NK-92 (cell line): ENCODE measurements around the gene DLGAP5.

ENCODE experiments used
- DNase-seq: peaks from one replicate; lab custom pipeline; 2025; ENCODE audit not compliant: unreplicated experiment; lab: John Stamatoyannopoulos, UW

Gene DLGAP5

DNA sequence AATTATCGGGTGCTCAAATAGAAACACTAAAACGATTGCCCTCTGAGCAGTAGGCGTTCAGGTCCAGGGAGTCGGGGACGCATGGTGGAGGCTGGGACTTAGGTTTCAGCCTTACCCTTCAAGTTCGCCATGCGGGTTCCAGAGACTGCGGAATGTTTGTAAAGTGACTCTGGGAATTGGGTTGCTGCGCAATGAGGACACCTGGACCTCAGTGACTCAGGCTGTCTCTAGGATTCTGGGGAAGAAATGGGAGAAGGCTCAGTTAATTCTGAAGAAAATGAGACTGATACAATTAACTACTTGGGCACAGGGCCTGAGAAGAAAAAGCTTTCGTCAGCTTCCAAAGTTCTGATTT, 61.2 kb downstream of the DLGAP5 start:
- no peak for DNase-seq

DNA sequence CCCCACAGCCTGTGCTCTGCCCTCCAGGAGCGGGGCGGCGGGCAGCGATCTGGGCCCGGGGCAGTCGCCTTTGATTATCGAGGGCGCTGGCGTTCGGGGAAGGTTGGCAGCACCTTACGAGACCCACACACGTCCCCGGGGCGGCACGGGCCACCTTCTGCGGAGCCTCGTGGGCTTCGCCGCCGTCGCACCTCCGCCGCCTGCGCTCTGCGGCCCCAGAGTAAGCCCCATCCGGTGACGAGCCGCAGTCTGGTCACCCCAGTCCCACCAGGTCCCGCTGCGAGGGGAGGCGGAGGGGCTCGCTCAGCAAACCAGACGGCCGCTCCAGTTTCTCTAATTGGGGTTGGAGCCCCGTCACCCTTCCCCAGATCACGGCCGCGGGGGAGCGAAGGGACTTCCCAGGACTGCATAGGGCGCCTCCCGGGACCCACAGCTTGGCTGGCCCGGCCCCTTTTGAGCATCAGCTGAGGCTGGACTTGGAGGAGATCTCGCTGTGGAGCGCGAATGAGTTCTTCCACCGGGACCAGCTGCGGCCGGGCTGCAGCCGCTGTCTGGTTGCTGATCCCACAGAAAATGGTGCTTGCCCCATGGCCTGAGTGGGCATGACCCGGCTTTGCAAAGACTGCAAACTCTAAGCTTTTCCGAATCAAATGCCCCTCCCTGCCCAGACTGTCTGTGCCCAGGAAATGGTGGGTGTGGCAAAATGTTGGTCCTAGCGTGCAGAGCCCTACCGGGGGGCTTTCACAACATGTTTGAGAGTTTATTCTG, 61.8 kb downstream of the DLGAP5 start:
- no peak for DNase-seq

GRCh38 chr14:55129086-55129427, 62.3 kb downstream of the DLGAP5 start, which contains the start of gene LGALS3:
LGALS3 (plus strand) TSS chr14:55129252; CDS start chr14:55137374, 8,122 bp downstream.
- DNase-seq = no peak

DNA sequence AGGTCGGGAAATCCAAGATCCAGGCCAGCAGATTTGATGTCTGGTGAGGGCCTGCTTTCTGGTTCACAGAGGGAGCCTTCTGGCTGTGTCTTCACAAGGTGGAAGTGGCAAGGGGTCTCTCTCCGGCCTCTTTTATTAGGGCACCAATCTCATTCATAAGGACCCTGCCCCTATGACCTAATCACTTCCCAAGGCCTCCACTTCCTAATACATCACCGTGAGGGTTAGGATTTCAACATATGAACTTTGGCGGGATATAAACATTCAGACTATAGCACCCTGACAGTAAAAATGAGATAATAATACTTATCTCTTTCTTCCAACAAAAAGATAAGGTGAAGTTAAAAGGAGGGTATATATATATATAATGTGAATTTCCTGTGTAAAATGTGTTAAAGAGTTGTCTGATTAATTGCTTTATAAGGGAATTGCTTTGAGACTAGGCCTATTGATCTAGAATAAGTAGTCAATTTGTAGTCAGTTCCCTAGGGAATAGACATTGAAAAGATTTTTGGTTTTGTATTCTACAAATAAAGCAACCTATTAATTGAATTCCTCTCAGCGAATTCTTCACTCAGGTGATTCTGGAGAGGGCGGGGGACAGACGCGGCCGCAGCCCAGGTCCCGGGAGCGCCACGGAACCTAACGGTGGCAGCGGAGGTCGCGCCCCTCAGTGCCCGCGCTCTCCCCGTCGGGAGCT, 62.8 kb downstream of the DLGAP5 start:
- no peak for DNase-seq

DNA sequence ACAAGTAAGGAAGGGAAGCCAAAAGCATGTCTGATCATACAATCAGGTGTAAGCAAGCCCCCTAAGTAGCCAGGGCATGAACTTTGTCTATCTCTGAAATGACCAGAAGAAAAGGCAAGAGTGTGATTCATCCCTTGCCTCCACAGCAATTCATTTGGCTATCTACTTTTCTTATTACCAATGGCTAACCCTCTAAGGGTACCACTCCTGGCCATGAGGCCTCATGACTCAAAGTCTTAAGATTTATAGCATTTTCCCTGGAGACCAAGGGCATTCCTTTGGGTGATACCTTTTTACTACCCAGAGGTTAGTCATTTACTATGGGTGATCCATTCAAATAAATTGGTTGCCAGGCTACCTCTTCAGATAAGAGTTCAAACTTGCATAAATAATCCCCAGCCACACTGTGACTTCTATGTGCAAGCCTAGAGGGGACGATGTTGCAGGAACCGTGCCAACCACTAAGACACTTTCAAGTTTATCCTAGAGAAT, 63.9 kb downstream of the DLGAP5 start:
- no peak for DNase-seq

DNA sequence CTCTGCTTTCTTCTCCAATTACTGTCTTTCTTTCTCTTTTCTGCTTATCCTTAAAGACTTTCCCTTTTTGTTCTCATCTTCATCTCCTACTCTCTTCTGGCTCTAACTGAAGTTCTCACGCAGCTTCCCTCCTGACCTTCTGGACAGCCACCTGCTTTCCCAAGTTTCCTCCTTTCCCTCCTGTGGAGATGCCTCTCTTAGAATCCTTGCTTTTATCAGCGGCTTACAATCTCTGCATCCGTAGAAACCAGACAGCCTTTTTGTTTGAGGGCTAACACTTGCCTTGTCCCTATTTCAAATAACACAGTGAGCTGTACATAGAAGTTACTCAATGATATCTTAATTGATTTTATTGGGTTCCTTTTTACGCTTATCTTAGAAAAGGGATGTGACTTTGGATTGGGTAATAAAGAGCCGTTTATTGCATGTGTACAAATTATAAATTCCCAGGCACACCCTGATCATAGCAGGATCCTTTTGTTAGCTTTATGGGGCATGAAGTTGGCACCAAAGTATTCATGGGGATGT, 64.4 kb downstream of the DLGAP5 start:
- DNase-seq = no peak

DNA sequence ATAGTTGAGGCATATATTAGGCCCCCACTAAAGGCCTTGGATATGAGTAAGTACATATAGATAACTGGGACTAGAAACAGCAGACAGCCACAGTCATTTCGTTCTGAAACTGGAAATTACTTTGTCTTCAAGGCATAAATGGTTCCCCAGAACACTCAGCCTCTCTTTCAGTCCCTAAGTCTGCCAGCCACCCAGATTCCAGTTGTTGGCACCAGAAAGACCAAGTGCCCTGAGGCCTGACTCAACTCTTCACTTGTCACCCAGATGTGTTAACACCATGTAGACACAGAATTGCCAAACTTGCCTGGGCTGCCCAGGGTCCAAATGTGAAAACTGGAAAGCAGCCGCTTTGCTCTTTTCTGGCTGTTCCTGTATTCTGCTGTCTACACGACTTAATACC, 65.4 kb downstream of the DLGAP5 start:
- no peak for DNase-seq

DNA sequence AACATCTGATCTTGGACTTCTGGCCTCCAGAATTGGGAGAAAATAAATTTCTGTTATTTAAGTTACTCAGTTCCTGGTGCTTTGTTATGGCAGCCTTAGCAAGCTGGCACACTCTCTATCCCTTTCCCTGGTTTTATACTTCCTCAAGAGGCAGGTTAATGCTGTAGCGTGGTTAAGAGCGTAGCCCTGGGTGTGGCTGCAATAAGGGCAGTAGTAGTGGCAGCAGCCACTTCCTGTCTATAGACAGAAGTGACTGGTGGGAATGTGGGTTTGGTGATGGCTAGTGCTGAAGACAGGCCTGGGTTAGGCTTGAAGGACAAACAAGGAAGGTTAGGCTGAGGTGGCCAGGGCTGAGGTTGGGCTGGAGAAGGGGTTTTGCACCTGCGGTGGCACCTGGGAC, 66.0 kb downstream of the DLGAP5 start:
- no peak for DNase-seq

- DNase-seq = no peak
Observed at GRCh38 chr14:55124774-55125386, 66.5 kb downstream of the DLGAP5 start.

GRCh38 chr14:55123852-55124639, 67.3 kb downstream of the DLGAP5 start:
- no peak for DNase-seq

- no peak for DNase-seq
Observed at GRCh38 chr14:55123101-55123500, 68.3 kb downstream of the DLGAP5 start.

DNA sequence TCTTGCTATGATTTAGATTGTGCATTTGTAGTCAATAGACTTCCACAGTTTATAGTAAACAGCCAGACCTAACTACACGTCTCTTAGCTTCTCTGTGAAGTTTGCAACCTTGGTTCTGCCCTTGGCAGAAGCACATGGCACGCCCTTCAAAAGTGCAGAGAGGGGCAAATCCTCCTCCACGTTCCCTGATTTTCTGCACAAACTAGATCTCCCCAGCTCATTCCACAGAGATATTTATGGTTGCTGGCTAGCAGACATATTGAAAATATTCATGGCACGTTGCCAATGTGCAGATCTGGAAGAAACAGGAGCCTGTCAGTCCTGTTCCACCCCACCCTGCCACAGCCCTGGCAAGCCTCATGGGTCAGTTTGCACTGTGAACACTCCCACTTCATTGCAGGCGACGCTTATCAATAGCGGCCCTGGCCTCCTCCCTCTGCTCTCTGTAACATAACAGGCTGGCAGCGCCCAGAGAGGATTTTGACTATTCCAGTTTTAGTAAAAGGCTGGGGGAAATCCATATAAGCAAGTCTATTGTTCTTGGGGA, 68.9 kb downstream of the DLGAP5 start:
- DNase-seq = no peak

DNA sequence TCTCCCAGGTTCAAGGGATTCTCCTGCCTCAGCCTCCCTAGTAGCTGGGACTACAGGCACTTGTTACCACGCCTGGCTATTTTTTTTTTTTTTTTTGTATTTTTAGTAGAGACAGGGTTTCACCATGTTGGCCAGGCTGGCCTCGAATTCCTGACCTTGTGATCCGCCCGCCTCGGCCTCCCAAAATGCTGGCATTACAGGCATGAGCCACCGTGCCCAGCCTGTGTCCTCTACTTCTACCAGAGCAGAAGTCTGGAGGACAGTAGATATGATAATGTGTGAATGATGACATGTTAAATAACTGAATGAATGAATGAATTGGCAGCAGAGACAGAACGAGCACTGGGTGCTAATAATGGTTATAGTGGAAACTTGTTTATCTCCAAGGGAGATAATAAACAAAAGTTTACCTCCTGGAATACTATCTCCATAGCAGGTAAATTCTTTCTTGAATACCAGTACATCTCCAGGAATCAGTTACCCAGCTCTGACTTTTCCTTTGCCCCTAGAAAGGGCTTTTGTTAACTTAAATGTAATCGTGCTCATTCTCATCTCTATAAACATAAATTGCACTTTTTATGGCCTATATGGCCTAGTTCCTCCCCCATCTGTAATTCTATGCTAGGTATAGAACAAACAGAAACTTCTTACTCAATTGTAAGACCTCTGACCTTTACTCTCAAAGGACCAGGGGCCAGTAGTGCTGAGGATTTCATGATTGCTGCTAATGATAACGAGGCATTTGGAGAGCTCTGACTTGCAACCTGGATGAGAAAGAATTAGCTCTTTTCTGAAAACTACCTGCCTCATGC, 69.6 kb downstream of the DLGAP5 start:
- DNase-seq = no peak

DNA sequence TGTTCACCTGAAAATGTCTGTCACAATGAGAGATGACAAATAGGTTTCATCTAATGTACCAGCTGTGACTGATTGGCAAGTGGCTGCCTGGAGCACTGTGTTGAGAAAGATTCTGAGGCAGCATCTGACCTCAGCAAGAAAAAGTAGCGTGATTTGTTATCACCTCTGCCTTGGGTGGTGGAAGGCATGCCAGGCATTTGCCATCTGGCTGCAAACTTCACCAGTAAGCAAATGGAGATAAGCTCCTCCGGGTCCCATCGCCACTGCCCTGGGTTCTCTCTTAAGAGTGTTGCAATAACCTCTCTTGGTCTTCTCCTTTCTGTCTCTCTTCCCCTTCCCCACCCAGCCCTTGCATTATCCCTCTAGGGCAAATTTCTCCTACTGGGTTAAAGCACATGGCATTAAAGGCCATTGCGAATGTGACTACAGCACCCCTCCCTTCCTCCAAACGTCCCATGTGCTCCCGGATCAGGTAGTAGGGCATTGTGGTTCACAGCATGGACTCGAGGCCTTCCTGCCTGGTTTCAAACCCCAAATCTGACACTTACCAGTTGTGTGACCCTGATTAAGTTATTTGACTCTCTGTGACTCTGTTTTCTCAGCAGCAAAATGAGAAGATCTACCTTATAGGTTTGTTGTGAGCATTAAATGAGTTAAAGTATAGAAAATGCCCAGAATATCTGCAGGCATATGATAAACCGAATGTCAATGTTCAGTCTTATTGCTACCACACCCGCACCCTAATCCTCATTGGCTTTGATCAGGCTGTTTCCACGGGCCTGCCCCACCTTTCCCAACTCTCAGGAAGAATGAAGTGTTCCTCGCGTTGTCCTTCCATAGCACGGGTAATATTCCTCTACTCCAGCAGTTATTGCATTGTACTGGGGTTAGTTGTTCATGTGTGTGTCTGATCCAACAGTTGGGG, 70.6 kb downstream of the DLGAP5 start:
- no peak for DNase-seq

- DNase-seq = no peak
Observed at GRCh38 chr14:55118761-55119160, 72.6 kb downstream of the DLGAP5 start.

DNA sequence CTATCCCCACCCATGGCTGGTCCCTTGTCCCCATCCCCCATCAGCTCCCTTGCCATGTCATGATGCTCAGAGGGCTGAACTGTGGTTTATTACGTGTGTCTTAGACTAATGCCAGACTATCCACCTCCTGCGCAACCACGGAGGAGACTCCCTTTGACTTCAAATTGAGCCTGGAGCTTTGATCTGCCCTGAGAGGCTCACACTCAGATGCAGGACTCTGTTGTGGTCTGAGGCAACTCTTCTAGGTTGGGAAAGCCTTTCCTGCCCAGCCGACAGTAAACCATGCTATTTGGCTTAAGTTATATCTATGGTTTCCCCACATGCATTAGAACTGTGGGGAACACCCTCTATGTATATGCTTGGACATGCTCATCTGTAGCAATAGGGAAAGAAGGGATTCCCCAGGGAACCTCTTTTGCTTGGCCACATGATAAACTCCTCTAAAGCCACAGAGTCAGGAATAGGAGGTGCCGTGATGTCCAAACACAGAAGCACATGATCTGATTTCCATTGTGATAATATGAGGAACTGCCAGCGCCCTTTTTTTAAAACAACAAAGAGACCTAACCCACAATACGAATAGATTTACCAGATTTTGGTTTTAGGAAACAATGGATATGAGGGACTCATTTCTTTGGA, 73.5 kb downstream of the DLGAP5 start:
- DNase-seq = no peak

- no peak for DNase-seq
Observed at GRCh38 chr14:55116246-55117030, 74.9 kb downstream of the DLGAP5 start.

DNA sequence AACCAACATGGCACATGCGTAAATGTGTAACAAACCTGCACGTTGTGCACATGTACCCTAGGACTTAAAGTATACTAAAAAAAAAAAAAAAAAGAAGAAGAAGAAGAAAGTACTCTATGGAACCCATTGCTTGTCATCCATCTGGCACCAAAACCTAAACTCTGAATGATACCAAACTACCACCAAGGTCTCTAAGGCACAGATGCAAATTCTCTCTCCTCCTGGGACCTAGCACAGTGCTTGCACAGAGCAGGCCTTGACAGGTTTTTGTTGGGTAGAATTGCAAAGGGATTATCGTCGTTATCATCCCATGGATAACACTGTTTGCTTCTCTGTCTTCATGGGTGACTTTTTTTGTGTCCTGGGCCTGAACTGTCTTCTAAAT, 75.5 kb downstream of the DLGAP5 start:
- no peak for DNase-seq
